ENCODE data around the gene COX7A2L. TPM values are rescaled to one million over a fixed set of nuclear protein-coding genes. Genes with fewer than 3 reads are reported as not detected.

COX7A2L gene
- total and polyA plus RNA-seq, 2 of the 8 experiments (the other 6 are each of a cell fraction or from before 2014, with no cell fraction given), result 85.6 to 114 TPM

GRCh38 chr2:42366411-42366810 lies 5.4 kb upstream of the COX7A2L start (continued):
- TF ChIP-seq CHD7 (IDR thresholded peaks at IDR 0.05; ENCODE audit: insufficient replicate concordance, low read length), result no peak
- TF ChIP-seq JUND (IDR thresholded peaks at IDR 0.05; ENCODE audit: low read length), result no peak
- TF ChIP-seq RXRA (IDR thresholded peaks at IDR 0.05; ENCODE audit: insufficient read depth, low read depth, low read length), result no peak
- TF ChIP-seq CTCF (IDR thresholded peaks at IDR 0.05; ENCODE audit: control extremely low read depth in 1 of 3, insufficient read depth in 1 of 3, low read depth in 1 of 3, low read length in 3 of 3), result no peak
- TF ChIP-seq POLR2A (IDR thresholded peaks at IDR 0.05; ENCODE audit: control extremely low read depth in 1 of 2, low read depth in 2 of 2, low read length in 2 of 2), result no peak

Data from H1 (cell line).